Esophagus muscularis mucosa (tissue), 4 donors: ENCODE results near the gene ZBP1. TPM values are rescaled to one million over a fixed set of nuclear protein-coding genes. Genes with fewer than 3 reads are reported as not detected.

Source experiments
- DNase-seq: peaks from one replicate; pipeline ENCODE4 v3.0.0-alpha.2; 2017; ENCODE audit errors: extremely low spot score
- H3K27ac ChIP-seq, 4 donors: fragments of 200-600 bp; sonication (generic); replicated peaks in 1 of 4; 1 replicate in 3 of 4; 2 replicates in 1 of 4; pipeline ENCODE4 v1.5.1; 2016 to 2019; ENCODE audit warnings: mild to moderate bottlenecking in 1 of 4
- H3K27me3 ChIP-seq, 4 donors: fragments of 200-600 bp; sonication (generic); one replicate each; pipeline versions ENCODE4 v1.5.1 to v1.6.0; 2016 to 2019
- H3K36me3 ChIP-seq, 4 donors: fragments of 200-600 bp; sonication (generic); one replicate each; pipeline ENCODE4 v1.5.1; 2016 to 2019
- H3K4me1 ChIP-seq, 4 donors: fragments of 200-600 bp; sonication (generic); one replicate each; pipeline ENCODE4 v1.5.1; 2016 to 2019
- H3K4me3 ChIP-seq, 4 donors: fragments of 200-600 bp; sonication (generic); 1 replicate in 2 of 4; 2 replicates in 2 of 4; pipeline ENCODE4 v1.5.1; 2016 to 2019; ENCODE audit warnings: mild to moderate bottlenecking in 4 of 4, moderate library complexity in 1 of 4
- H3K9me3 ChIP-seq, 4 donors: fragments of 200-600 bp; sonication (generic); 1 replicate in 3 of 4; 2 replicates in 1 of 4; pipeline ENCODE4 v1.5.1; 2016 to 2019
- CTCF ChIP-seq, 3 experiments: fragments of 200-600 bp in 2 of 3; fragments of 450-650 bp in 1 of 3; sonication (generic) in 2 of 3; IDR thresholded peaks; one replicate each; pipeline ENCODE4 v1.5.1; 2017 to 2019; ENCODE audit warnings: antibody characterized with exemption in 3 of 3, mild to moderate bottlenecking in 2 of 3, moderate library complexity in 1 of 3
- EP300 ChIP-seq: sonication (generic); formaldehyde crosslinking; IDR thresholded peaks from one replicate; pipeline ENCODE4 v1.6.1; 2017; ENCODE audit warnings: antibody characterized with exemption
- POLR2A ChIP-seq: fragments of 450-650 bp; IDR thresholded peaks from one replicate; pipeline ENCODE4 v1.6.1; 2017; ENCODE audit warnings: antibody characterized with exemption, moderate library complexity, mild to moderate bottlenecking, low read depth
- POLR2AphosphoS5 ChIP-seq, 2 donors: sonication (generic); formaldehyde crosslinking; IDR thresholded peaks; one replicate each; pipeline ENCODE4 v1.6.1; 2017; ENCODE audit warnings: antibody characterized with exemption in 2 of 2
- WGBS: methylation state at CpG from one replicate; pipeline ENCODE4 v1.1.5; 2018; 5-methylcytosine and 5-hydroxymethylcytosine counted together
- intact Hi-C: fragments of 100-400 bp; cut with DNase I; formaldehyde crosslinking; loops from one replicate; pipeline ENCODE4 v1.15.1; 2023
- total RNA-seq, 4 donors: library from RNA; depleted of rRNA; stranded (reverse); fragments of >200 nt; gene quantifications; one replicate each; pipeline versions ENCODE4 v1.1.0 to v1.2.1, GENCODE V29; 2016

The ZBP1 gene
- total RNA-seq, 4 donors from 2014 or later, result 0.33 to 0.75 TPM; not detected in 2

- intact Hi-C loops, result loop anchor here (2.0 to 10.0 kb wide), 3 partner anchors 58 to 431 kb away; no protein-coding TSS in a partner anchor
- TF ChIP-seq CTCF (IDR thresholded peaks at IDR 0.05), result no peak
- TF ChIP-seq POLR2AphosphoS5 (IDR thresholded peaks at IDR 0.05), result no peak
- no peak for TF ChIP-seq POLR2A
- TF ChIP-seq EP300, result no peak
- Histone ChIP-seq H3K4me3 (no peak overlapping the region), H3K9me3 (no peaks in the 10 kb centered on the region), H3K27ac (peak overlapping the region in 1 of 4 donors; percentile 23), H3K4me1 (peaks cover 7 to 32% (median 22%) of the 10 kb centered on the region in 4 donors), H3K27me3 (no peaks in the 10 kb centered on the region), H3K36me3 (peaks cover 10 to 71% (median 46%) of the 10 kb centered on the region in 4 donors)
- WGBS, result 79% methylated on average over 10 of the region's 11 CpGs
- peak; percentile 91 for DNase-seq
These were observed 35.6 kb upstream of the ZBP1 start for GRCh38 chr20:57655809-57656155.

GRCh38 chr20:57654998-57655808 lies 35.0 kb upstream of the ZBP1 start:
- DNase-seq, result peak; percentile 82
- intact Hi-C loops, result loop anchor here (1.0 to 10.0 kb wide), 5 partner anchors 58 to 554 kb away; no protein-coding TSS in a partner anchor
- no peaks in the 10 kb centered on the region for H3K9me3 ChIP-seq
- TF ChIP-seq EP300, result no peak
- TF ChIP-seq POLR2AphosphoS5 (IDR thresholded peaks at IDR 0.05), result no peak
- TF ChIP-seq CTCF (IDR thresholded peaks at IDR 0.05), result no peak
- no peak for TF ChIP-seq POLR2A
- peaks cover 10 to 76% (median 50%) of the 10 kb centered on the region in 4 donors for H3K36me3 ChIP-seq
- H3K27ac ChIP-seq, result no peak overlapping the region
- WGBS, result 84% methylated on average over 18 of the region's 22 CpGs
- no peak overlapping the region for H3K4me3 ChIP-seq
- peaks cover 7 to 29% (median 22%) of the 10 kb centered on the region in 4 donors for H3K4me1 ChIP-seq
- no peaks in the 10 kb centered on the region for H3K27me3 ChIP-seq

- Histone ChIP-seq H3K4me1 (peaks cover 7 to 29% (median 22%) of the 10 kb centered on the region in 4 donors), H3K27me3 (no peaks in the 10 kb centered on the region), H3K9me3 (no peaks in the 10 kb centered on the region), H3K4me3 (no peak overlapping the region), H3K27ac (no peak overlapping the region), H3K36me3 (peaks cover 10 to 74% (median 51%) of the 10 kb centered on the region in 4 donors)
- intact Hi-C loops, result loop anchor here (1.0 to 10.0 kb wide), 4 partner anchors 300 to 555 kb away; no protein-coding TSS in a partner anchor
- WGBS, result 52% methylated on average over 10 of the region's 12 CpGs
- TF ChIP-seq EP300 (no peak), POLR2AphosphoS5 (IDR thresholded peaks at IDR 0.05) (no peak), POLR2A (no peak), CTCF (IDR thresholded peaks at IDR 0.05) (peak; percentile 89 to 95 (median 94))
- DNase-seq, result peak; percentile 89
These were observed 34.3 kb upstream of the ZBP1 start for GRCh38 chr20:57654363-57654997.

- DNase-seq, result no peak
- Histone ChIP-seq H3K27me3 (no peaks in the 10 kb centered on the region), H3K27ac (no peak overlapping the region), H3K4me1 (peaks cover 7 to 27% (median 22%) of the 10 kb centered on the region in 4 donors), H3K4me3 (no peak overlapping the region), H3K36me3 (peaks cover 10 to 69% (median 48%) of the 10 kb centered on the region in 4 donors), H3K9me3 (no peaks in the 10 kb centered on the region)
- TF ChIP-seq POLR2A (no peak), POLR2AphosphoS5 (IDR thresholded peaks at IDR 0.05) (no peak), EP300 (no peak), CTCF (IDR thresholded peaks at IDR 0.05) (no peak)
- intact Hi-C loops, result loop anchor here (1.0 to 10.0 kb wide), 4 partner anchors 301 to 555 kb away; no protein-coding TSS in a partner anchor
- 45% methylated on average over 5 of the region's 5 CpGs for WGBS
These were observed 33.7 kb upstream of the ZBP1 start for GRCh38 chr20:57653910-57654309.
